HepG2 (cell line): Measurements from ENCODE around the gene INF2. TPM values are rescaled to one million over a fixed set of nuclear protein-coding genes. Genes with fewer than 3 reads are reported as not detected.

Experiments
- ARHGAP35 ChIP-seq: sonication (generic); formaldehyde crosslinking; IDR thresholded peaks from 2 replicates; pipeline ENCODE4 v1.9.0; 2022; ENCODE audit warnings: mild to moderate bottlenecking, inconsistent platforms, moderate library complexity, missing genetic modification reagents, borderline replicate concordance
- BCL6 ChIP-seq: IDR thresholded peaks from 2 replicates; pipeline ENCODE4 v1.6.1; 2016; ENCODE audit warnings: missing genetic modification reagents, missing compliant biosample characterization
- ELF4 ChIP-seq: sonication (generic); formaldehyde crosslinking; IDR thresholded peaks from 2 replicates; pipeline ENCODE4 v1.5.0; 2020; ENCODE audit warnings: missing genetic modification reagents, mild to moderate bottlenecking, moderate library complexity, borderline replicate concordance
- ESRRA ChIP-seq: sonication (generic); formaldehyde crosslinking; IDR thresholded peaks from 2 replicates; pipeline ENCODE4 v1.5.1; 2020; ENCODE audit warnings: mild to moderate bottlenecking, low read depth, missing genetic modification reagents
- HDAC1 ChIP-seq: sonication (generic); formaldehyde crosslinking; IDR thresholded peaks from 2 replicates; pipeline ENCODE4 v1.5.1; 2020; ENCODE audit warnings: mild to moderate bottlenecking, missing genetic modification reagents
- HOXA3 ChIP-seq: sonication (generic); formaldehyde crosslinking; IDR thresholded peaks from 2 replicates; pipeline ENCODE4 v1.5.0; 2020; ENCODE audit warnings: missing genetic modification reagents
- KLF12 ChIP-seq: sonication (generic); formaldehyde crosslinking; IDR thresholded peaks from 2 replicates; pipeline ENCODE4 v1.4.0; 2020; ENCODE audit warnings: missing genetic modification reagents, borderline replicate concordance
- MBD4 ChIP-seq: IDR thresholded peaks from 2 replicates; pipeline ENCODE4 v1.6.1; 2012; ENCODE audit warnings: low read length, inconsistent platforms, borderline replicate concordance
- NCOA5 ChIP-seq: sonication (generic); formaldehyde crosslinking; IDR thresholded peaks from 2 replicates; pipeline ENCODE4 v1.4.0; 2020; ENCODE audit warnings: missing genetic modification reagents
- SRSF4 ChIP-seq: fragments of 200-400 bp; formaldehyde crosslinking; IDR thresholded peaks from one replicate; pipeline ENCODE4 v1.6.1; 2018; ENCODE audit warnings: mild to moderate bottlenecking, low read depth, low read length, moderate library complexity; ENCODE audit not compliant: poor library complexity, severe bottlenecking
- TBP ChIP-seq: sonication (generic); formaldehyde crosslinking; IDR thresholded peaks from 2 replicates; pipeline ENCODE4 v1.5.0; 2020; ENCODE audit warnings: missing genetic modification reagents
- ZNF138 ChIP-seq: sonication (generic); formaldehyde crosslinking; IDR thresholded peaks from 2 replicates; pipeline ENCODE4 v1.5.0; 2020; ENCODE audit warnings: mild to moderate bottlenecking, low read depth, missing genetic modification reagents
- ZNF724P ChIP-seq: sonication (generic); formaldehyde crosslinking; IDR thresholded peaks from 2 replicates; pipeline ENCODE4 v1.8.0; 2022; ENCODE audit warnings: missing genetic modification reagents, borderline replicate concordance
- polyA plus RNA-seq, 8 experiments: library from polyadenylated mRNA; depleted of rRNA in 3 of 8; stranded (reverse) in 7 of 8; unstranded in 1 of 8; fragments of >200 nt; fragmentation: Illumina TruSeq in 4 of 8; extraction: Trizol in 4 of 8; gene quantifications; 2 replicates each; pipeline versions ENCODE4 v1.2.1 to v1.2.3, GENCODE V29; 2011 to 2016; ENCODE audit warnings: low read depth in 4 of 8, missing spikeins in 1 of 8, mixed read lengths in 1 of 8; ENCODE audit not compliant: insufficient read depth in 1 of 8
- total RNA-seq, 5 experiments: library from RNA; depleted of rRNA; stranded (reverse); fragments of >200 nt; fragmentation: Illumina TruSeq; extraction: Trizol; gene quantifications; 2 replicates each; pipeline ENCODE4 v1.2.3, GENCODE V29; 2016; ENCODE audit warnings: low read depth in 1 of 5
- TF ChIP-seq, protein P1 (sequence below): sonication (generic); formaldehyde crosslinking; IDR thresholded peaks from 2 replicates; pipeline ENCODE4 v1.5.0; 2020; ENCODE audit warnings: mild to moderate bottlenecking, missing genetic modification reagents, borderline replicate concordance
- TF ChIP-seq, protein P2 (sequence below): sonication (generic); formaldehyde crosslinking; IDR thresholded peaks from 2 replicates; pipeline ENCODE4 v1.5.0; 2020; ENCODE audit warnings: mild to moderate bottlenecking, missing genetic modification reagents
- TF ChIP-seq, protein P3 (sequence below): IDR thresholded peaks from 2 replicates; pipeline ENCODE4 v1.6.1; 2016; ENCODE audit warnings: mild to moderate bottlenecking
- TF ChIP-seq, protein P4 (sequence below): IDR thresholded peaks from 2 replicates; pipeline ENCODE4 v1.6.1; 2018; ENCODE audit warnings: missing genetic modification reagents, mild to moderate bottlenecking, missing compliant biosample characterization

INF2 gene
- total and polyA plus RNA-seq, 2 of the 13 experiments (the other 11 are each of a cell fraction or from before 2014, with no cell fraction given): 16.4 to 26.4 TPM

DNA sequence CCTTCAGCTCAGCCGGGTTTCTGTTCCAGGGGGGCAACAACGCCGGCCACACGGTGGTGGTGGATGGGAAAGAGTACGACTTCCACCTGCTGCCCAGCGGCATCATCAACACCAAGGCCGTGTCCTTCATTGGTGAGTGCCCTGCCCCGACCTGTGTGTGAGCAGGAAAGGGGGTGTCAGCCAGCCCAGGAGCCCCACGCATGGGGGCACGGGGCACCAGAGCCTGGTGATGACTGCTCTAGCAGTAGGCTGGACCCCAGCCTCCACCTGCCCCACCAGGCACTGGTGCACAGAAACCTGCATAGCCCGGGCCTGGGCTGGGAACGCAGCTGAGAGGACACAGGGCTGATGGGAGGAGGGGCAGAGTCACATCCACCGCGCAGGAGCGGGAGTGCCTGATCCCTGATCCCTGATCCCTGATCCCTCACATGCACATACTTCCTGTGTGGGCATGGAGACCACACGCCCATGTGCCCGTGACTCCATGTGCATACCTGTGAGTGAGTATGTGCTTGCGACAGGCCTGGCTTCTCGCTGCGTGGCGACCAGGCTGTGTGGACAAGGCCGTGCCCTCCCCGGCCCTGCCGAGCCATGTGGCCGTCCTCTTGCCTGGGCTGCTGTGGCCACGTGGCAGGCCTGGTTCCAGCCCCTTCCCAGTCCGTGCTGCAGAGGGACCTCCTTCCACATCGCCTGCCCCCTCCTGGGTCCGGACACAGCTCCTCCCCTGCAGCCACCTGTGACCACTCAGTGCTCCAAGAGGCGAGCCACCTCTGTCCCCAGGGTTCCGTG, 45.8 kb downstream of the INF2 start (continued):
- TF ChIP-seq, protein P1, sequence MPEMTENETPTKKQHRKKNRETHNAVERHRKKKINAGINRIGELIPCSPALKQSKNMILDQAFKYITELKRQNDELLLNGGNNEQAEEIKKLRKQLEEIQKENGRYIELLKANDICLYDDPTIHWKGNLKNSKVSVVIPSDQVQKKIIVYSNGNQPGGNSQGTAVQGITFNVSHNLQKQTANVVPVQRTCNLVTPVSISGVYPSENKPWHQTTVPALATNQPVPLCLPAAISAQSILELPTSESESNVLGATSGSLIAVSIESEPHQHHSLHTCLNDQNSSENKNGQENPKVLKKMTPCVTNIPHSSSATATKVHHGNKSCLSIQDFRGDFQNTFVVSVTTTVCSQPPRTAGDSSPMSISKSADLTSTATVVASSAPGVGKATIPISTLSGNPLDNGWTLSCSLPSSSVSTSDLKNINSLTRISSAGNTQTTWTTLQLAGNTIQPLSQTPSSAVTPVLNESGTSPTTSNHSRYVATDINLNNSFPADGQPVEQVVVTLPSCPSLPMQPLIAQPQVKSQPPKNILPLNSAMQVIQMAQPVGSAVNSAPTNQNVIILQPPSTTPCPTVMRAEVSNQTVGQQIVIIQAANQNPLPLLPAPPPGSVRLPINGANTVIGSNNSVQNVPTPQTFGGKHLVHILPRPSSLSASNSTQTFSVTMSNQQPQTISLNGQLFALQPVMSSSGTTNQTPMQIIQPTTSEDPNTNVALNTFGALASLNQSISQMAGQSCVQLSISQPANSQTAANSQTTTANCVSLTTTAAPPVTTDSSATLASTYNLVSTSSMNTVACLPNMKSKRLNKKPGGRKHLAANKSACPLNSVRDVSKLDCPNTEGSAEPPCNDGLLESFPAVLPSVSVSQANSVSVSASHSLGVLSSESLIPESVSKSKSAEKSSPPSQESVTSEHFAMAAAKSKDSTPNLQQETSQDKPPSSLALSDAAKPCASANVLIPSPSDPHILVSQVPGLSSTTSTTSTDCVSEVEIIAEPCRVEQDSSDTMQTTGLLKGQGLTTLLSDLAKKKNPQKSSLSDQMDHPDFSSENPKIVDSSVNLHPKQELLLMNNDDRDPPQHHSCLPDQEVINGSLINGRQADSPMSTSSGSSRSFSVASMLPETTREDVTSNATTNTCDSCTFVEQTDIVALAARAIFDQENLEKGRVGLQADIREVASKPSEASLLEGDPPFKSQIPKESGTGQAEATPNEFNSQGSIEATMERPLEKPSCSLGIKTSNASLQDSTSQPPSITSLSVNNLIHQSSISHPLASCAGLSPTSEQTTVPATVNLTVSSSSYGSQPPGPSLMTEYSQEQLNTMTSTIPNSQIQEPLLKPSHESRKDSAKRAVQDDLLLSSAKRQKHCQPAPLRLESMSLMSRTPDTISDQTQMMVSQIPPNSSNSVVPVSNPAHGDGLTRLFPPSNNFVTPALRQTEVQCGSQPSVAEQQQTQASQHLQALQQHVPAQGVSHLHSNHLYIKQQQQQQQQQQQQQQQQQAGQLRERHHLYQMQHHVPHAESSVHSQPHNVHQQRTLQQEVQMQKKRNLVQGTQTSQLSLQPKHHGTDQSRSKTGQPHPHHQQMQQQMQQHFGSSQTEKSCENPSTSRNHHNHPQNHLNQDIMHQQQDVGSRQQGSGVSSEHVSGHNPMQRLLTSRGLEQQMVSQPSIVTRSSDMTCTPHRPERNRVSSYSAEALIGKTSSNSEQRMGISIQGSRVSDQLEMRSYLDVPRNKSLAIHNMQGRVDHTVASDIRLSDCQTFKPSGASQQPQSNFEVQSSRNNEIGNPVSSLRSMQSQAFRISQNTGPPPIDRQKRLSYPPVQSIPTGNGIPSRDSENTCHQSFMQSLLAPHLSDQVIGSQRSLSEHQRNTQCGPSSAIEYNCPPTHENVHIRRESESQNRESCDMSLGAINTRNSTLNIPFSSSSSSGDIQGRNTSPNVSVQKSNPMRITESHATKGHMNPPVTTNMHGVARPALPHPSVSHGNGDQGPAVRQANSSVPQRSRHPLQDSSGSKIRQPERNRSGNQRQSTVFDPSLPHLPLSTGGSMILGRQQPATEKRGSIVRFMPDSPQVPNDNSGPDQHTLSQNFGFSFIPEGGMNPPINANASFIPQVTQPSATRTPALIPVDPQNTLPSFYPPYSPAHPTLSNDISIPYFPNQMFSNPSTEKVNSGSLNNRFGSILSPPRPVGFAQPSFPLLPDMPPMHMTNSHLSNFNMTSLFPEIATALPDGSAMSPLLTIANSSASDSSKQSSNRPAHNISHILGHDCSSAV (CRISPR knock-in tag): peak; percentile 63; the same call in 1 of the 2 replicates
- TF ChIP-seq NCOA5 (CRISPR knock-in tag) (no peak), KLF12 (CRISPR knock-in tag) (no peak), HDAC1 (CRISPR knock-in tag) (peak; percentile 80), ARHGAP35 (CRISPR knock-in tag) (peak; percentile 69), ZNF138 (CRISPR knock-in tag) (no peak), ELF4 (CRISPR knock-in tag) (no peak), HOXA3 (CRISPR knock-in tag) (peak; percentile 90), SRSF4 (no peak), ESRRA (CRISPR knock-in tag) (peak; percentile 84; the same call in 1 of the 2 replicates), MBD4 (no peak), TBP (CRISPR knock-in tag) (no peak), BCL6 (peak; percentile 41; the same call in 1 of the 2 replicates), ZNF724P (CRISPR knock-in tag) (peak; percentile 93)
- TF ChIP-seq, protein P2, sequence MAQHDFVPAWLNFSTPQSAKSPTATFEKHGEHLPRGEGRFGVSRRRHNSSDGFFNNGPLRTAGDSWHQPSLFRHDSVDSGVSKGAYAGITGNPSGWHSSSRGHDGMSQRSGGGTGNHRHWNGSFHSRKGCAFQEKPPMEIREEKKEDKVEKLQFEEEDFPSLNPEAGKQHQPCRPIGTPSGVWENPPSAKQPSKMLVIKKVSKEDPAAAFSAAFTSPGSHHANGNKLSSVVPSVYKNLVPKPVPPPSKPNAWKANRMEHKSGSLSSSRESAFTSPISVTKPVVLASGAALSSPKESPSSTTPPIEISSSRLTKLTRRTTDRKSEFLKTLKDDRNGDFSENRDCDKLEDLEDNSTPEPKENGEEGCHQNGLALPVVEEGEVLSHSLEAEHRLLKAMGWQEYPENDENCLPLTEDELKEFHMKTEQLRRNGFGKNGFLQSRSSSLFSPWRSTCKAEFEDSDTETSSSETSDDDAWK (CRISPR knock-in tag): no peak
- TF ChIP-seq, protein P3, sequence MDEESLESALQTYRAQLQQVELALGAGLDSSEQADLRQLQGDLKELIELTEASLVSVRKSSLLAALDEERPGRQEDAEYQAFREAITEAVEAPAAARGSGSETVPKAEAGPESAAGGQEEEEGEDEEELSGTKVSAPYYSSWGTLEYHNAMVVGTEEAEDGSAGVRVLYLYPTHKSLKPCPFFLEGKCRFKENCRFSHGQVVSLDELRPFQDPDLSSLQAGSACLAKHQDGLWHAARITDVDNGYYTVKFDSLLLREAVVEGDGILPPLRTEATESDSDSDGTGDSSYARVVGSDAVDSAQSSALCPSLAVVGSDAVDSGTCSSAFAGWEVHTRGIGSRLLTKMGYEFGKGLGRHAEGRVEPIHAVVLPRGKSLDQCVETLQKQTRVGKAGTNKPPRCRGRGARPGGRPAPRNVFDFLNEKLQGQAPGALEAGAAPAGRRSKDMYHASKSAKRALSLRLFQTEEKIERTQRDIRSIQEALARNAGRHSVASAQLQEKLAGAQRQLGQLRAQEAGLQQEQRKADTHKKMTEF (CRISPR knock-in tag): peak; percentile 79; the same call in 1 of the 2 replicates
- TF ChIP-seq, protein P4, sequence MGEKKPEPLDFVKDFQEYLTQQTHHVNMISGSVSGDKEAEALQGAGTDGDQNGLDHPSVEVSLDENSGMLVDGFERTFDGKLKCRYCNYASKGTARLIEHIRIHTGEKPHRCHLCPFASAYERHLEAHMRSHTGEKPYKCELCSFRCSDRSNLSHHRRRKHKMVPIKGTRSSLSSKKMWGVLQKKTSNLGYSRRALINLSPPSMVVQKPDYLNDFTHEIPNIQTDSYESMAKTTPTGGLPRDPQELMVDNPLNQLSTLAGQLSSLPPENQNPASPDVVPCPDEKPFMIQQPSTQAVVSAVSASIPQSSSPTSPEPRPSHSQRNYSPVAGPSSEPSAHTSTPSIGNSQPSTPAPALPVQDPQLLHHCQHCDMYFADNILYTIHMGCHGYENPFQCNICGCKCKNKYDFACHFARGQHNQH: peak; percentile 87; the same call in 1 of the 2 replicates
